Dedifferentiated amniotic fluid mesenchymal stem cell (primary cell): ENCODE data around the gene ELMO1.

Source experiments
- DNase-seq: peaks from one replicate; pipeline ENCODE4 v3.0.0-alpha.2; 2016; ENCODE audit errors: extremely low spot score

The ELMO1 gene

GRCh38 chr7:37098762-37099161, 349.9 kb downstream of the ELMO1 start:
- DNase-seq, result no peak

GRCh38 chr7:37097983-37098382, 350.7 kb downstream of the ELMO1 start:
- no peak for DNase-seq

GRCh38 chr7:37097276-37097675, 351.4 kb downstream of the ELMO1 start:
- DNase-seq, result no peak

- DNase-seq, result no peak
Observed at GRCh38 chr7:37096341-37096740, 352.3 kb downstream of the ELMO1 start.

- DNase-seq, result no peak
Observed at GRCh38 chr7:37095122-37095521, 353.5 kb downstream of the ELMO1 start.

- no peak for DNase-seq
Observed at GRCh38 chr7:37093257-37093656, 355.4 kb downstream of the ELMO1 start.

GRCh38 chr7:37092548-37092947, 356.1 kb downstream of the ELMO1 start:
- DNase-seq, result no peak

GRCh38 chr7:37089972-37090371, 358.7 kb downstream of the ELMO1 start:
- no peak for DNase-seq

- no peak for DNase-seq
Observed at GRCh38 chr7:37085600-37085999, 363.1 kb downstream of the ELMO1 start.

GRCh38 chr7:37084303-37084702, 364.4 kb downstream of the ELMO1 start:
- DNase-seq, result no peak

GRCh38 chr7:37083311-37084096, 365.2 kb downstream of the ELMO1 start:
- peak; percentile 65 for DNase-seq

- DNase-seq, result no peak
Observed at GRCh38 chr7:37081436-37081835, 367.2 kb downstream of the ELMO1 start.

GRCh38 chr7:37079420-37079819, 369.2 kb downstream of the ELMO1 start:
- DNase-seq, result no peak

- DNase-seq, result no peak
Observed at GRCh38 chr7:37076668-37077067, 372.0 kb downstream of the ELMO1 start.

GRCh38 chr7:37074370-37074769, 374.3 kb downstream of the ELMO1 start:
- DNase-seq, result no peak

- no peak for DNase-seq
Observed at GRCh38 chr7:37071124-37071523, 377.5 kb downstream of the ELMO1 start.

GRCh38 chr7:37070471-37070870, 378.2 kb downstream of the ELMO1 start:
- no peak for DNase-seq

- DNase-seq, result no peak
Observed at GRCh38 chr7:37070031-37070430, 378.6 kb downstream of the ELMO1 start.

- DNase-seq, result no peak
Observed at GRCh38 chr7:37069336-37069735, 379.3 kb downstream of the ELMO1 start.

- DNase-seq, result no peak
Observed at GRCh38 chr7:37068902-37069301, 379.8 kb downstream of the ELMO1 start.

GRCh38 chr7:37068038-37068437, 380.6 kb downstream of the ELMO1 start:
- DNase-seq, result no peak

GRCh38 chr7:37065779-37066271, 382.8 kb downstream of the ELMO1 start:
- no peak for DNase-seq

GRCh38 chr7:37062560-37062859, 386.2 kb downstream of the ELMO1 start:
- no peak for DNase-seq
